ENCODE measurements around the gene SPIRE1. TPM values are rescaled to one million over a fixed set of nuclear protein-coding genes. Genes with fewer than 3 reads are reported as not detected.
"Not testable (repeated sequence)": the region's sequence is repeated elsewhere in the genome, so short reads cannot be mapped to it uniquely, and the experiment has no call there.

SPIRE1 gene
- total RNA-seq, 4 donors from 2014 or later = 55.5 to 72.5 (median 60.4) TPM

DNA sequence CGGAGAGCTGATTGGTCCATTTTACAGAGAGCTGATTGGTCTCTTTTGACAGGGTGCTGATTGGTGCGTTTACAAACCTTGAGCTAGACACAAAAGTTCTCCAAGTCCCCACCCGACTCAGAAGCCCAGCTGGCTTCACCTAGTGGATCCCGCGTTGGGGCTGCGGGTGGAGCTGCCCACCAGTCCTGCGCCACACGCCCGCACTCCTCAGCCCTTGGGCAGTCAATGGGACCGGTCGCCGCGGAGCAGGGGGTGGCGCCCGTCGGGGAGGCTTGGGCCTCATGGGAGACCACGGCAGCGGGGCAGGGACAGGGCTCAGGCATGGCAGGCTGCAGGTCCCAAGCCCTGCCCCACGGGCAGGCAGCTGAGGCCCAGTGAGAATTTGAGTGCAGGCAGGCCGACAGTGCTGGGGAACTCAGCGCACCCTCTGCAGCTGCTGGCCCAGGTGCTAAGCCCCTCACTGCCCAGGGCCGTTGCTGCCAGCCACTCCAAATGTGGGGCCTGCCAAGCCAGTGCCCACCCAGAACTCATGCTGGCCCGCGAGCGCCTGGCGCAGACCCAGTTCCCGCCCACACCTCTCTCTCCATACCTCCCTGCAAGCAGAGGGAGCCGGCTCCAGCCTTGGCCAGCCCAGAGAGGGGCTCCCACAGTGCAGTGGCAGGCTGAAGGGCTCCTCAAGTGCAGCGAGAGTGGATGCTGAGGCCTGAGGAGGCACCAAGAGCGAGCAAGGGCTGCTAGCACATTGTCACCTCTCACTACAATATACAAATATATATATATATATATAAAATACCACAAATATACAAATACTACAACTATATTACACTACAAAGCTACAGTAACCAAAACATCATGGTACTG is 100.7 kb downstream of the SPIRE1 start:
- H3K4me1 ChIP-seq = peaks cover 0 to 1% (median 0%) of the 10 kb centered on the region in 4 donors
- H3K27ac ChIP-seq = no peak overlapping the region
- no peaks in the 10 kb centered on the region for H3K27me3 ChIP-seq
- WGBS, 2 donors = 96 to 97% methylated on average over 16 to 29 of the region's 30 CpGs
- H3K36me3 ChIP-seq = peaks cover 0 to 26% (median 0%) of the 10 kb centered on the region in 3 donors
- peaks cover 0 to 25% (median 1%) of the 10 kb centered on the region in 4 donors for H3K9me3 ChIP-seq
- no peak overlapping the region for H3K4me3 ChIP-seq
- TF ChIP-seq, protein P1, sequence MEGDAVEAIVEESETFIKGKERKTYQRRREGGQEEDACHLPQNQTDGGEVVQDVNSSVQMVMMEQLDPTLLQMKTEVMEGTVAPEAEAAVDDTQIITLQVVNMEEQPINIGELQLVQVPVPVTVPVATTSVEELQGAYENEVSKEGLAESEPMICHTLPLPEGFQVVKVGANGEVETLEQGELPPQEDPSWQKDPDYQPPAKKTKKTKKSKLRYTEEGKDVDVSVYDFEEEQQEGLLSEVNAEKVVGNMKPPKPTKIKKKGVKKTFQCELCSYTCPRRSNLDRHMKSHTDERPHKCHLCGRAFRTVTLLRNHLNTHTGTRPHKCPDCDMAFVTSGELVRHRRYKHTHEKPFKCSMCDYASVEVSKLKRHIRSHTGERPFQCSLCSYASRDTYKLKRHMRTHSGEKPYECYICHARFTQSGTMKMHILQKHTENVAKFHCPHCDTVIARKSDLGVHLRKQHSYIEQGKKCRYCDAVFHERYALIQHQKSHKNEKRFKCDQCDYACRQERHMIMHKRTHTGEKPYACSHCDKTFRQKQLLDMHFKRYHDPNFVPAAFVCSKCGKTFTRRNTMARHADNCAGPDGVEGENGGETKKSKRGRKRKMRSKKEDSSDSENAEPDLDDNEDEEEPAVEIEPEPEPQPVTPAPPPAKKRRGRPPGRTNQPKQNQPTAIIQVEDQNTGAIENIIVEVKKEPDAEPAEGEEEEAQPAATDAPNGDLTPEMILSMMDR (IDR thresholded peaks at IDR 0.05) = no peak
- TF ChIP-seq POLR2A (IDR thresholded peaks at IDR 0.05) (no peak), EP300 (IDR thresholded peaks at IDR 0.05) (no peak)
- DNase-seq (ENCODE audit: low spot score in 2 of 2) = no peak

DNA sequence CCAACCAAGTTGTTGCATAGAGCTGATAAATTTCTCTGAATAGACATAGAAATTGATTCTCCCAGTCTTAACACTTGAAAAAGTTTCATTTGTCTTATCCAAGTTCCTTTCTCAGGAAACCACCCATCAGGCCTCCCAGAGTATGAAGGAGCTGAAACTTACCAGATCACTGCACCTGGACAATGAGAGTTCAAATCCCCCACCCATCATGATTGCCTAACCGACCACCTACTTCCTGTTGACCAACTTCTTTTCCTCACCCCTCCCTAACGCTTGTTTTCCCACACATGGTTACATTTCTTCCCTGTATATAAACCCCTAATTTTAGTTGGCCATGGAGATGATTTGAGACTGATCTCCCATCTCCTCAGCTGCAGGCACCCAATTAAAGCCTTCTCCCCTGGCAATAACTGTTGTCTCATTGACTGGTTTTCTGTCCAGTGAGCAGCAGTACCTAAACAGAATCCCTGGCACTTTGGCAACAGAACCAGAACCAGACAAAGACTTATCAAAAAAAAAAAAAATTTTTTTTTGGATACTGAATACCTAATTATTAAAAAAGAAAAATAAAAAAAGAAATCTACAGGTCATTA is 103.0 kb downstream of the SPIRE1 start:
- H3K9me3 ChIP-seq = peaks cover 0 to 25% (median 1%) of the 10 kb centered on the region in 4 donors
- H3K27ac ChIP-seq = no peak overlapping the region
- 90 to 92% methylated on average over 2 of the region's 2 CpGs for whole genome bisulfite sequencing, 2 donors
- no peak overlapping the region for H3K4me3 ChIP-seq
- H3K27me3 ChIP-seq = no peaks in the 10 kb centered on the region
- H3K36me3 ChIP-seq = peaks cover 0 to 26% (median 0%) of the 10 kb centered on the region in 3 donors
- DNase-seq (ENCODE audit: low spot score in 2 of 2) = no peak
- TF ChIP-seq POLR2A (IDR thresholded peaks at IDR 0.05) (no peak), EP300 (IDR thresholded peaks at IDR 0.05) (no peak)
- TF ChIP-seq, protein P1 (IDR thresholded peaks at IDR 0.05) = no peak
- peaks cover 0 to 12% (median 0%) of the 10 kb centered on the region in 4 donors for H3K4me1 ChIP-seq

DNA sequence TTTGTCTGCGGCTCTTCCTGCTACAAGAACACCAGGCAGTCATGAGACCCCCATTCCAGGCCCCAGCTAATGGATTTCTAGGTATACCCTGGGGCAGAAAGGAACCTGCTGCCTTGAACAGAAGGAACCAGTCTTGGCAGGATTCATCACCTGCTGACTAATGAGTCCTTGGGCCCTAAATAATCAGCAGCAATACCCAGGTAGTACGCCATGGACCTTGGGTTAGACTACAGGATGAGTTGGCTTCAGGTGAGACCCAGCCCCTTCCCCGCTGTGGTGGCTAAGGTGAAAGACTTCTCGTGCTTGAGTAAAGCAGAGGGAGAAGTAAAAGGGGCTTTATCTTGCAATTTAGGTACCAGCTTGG is 105.0 kb downstream of the SPIRE1 start:
- H3K27ac ChIP-seq = no peak overlapping the region
- no peak overlapping the region for H3K4me3 ChIP-seq
- peaks cover 0 to 16% (median 0%) of the 10 kb centered on the region in 4 donors for H3K4me1 ChIP-seq
- H3K36me3 ChIP-seq = peaks cover 0 to 14% (median 0%) of the 10 kb centered on the region in 3 donors
- DNase-seq (ENCODE audit: low spot score in 2 of 2) = no peak
- no peak for TF ChIP-seq POLR2A (IDR thresholded peaks at IDR 0.05)
- TF ChIP-seq EP300 (IDR thresholded peaks at IDR 0.05) = no peak
- TF ChIP-seq, protein P1 (IDR thresholded peaks at IDR 0.05) = no peak
- H3K9me3 ChIP-seq = peaks cover 0 to 20% (median 1%) of the 10 kb centered on the region in 4 donors
- 96 to 100% methylated on average over 4 of the region's 4 CpGs for WGBS, 2 donors
- no peaks in the 10 kb centered on the region for H3K27me3 ChIP-seq

- not testable (repeated sequence) for H3K36me3 ChIP-seq; H3K4me3 ChIP-seq; H3K27me3 ChIP-seq; DNase-seq (ENCODE audit: low spot score in 2 of 2); H3K27ac ChIP-seq
- H3K9me3 ChIP-seq = peaks cover 0 to 17% (median 0%) of the 10 kb centered on the region in 4 donors
- peaks cover 0 to 16% (median 0%) of the 10 kb centered on the region in 4 donors for H3K4me1 ChIP-seq
- WGBS, 2 donors = 71 to 84% methylated on average over 13 of the region's 13 CpGs
Measured at GRCh38 chr18:12551943-12552878, 105.7 kb downstream of the SPIRE1 start.

DNA sequence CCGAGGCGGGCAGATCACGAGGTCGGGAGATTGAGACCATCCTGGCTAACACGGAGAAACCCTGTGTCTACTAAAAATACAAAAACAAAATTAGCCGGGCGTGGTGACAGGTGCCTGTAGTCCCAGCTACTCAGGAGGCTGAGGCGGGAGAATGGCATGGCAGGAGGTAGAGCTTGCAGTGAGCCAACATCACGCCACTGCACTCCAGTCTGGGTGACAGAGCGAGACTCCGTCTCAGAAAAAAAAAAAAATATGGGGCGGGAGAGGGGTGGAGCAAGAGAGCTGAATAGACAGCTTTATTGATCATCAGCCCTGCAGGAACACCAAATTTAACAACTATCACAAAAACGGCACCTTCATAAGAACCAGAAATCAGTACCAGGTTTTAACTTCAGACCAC is 106.4 kb downstream of the SPIRE1 start:
- H3K4me3 ChIP-seq = not testable (repeated sequence)
- 90 to 94% methylated on average over 13 of the region's 13 CpGs for WGBS, 2 donors

More for the DNA sequence above, 106.4 kb downstream of the SPIRE1 start:
- not testable (repeated sequence) for H3K36me3 ChIP-seq; H3K27ac ChIP-seq; DNase-seq (ENCODE audit: low spot score in 2 of 2); H3K9me3 ChIP-seq; H3K27me3 ChIP-seq
- H3K4me1 ChIP-seq = peaks cover 0 to 16% (median 0%) of the 10 kb centered on the region in 4 donors

Measured in tibial nerve (tissue), 4 donors.